Neural crest cell (in vitro differentiated cells): Measurements from ENCODE around the gene CBLL2. TPM values are rescaled to one million over a fixed set of nuclear protein-coding genes. Genes with fewer than 3 reads are reported as not detected.

Experiments used
- DNase-seq: peaks from one replicate; pipeline ENCODE4 v3.0.0; 2021; ENCODE audit warnings: low read depth, mixed read lengths, low spot score
- H3K27ac Mint-ChIP-seq: one replicate; pipeline ENCODE4 v1.8.0; 2021; ENCODE audit warnings: mild to moderate bottlenecking, mixed read lengths; ENCODE audit not compliant: unreplicated experiment
- H3K27me3 Mint-ChIP-seq: 2 replicates; pipeline ENCODE4 v1.8.0; 2021; ENCODE audit warnings: low read depth, mild to moderate bottlenecking, mixed read lengths
- H3K36me3 Mint-ChIP-seq: 2 replicates; pipeline ENCODE4 v1.8.0; 2021; ENCODE audit warnings: low read depth, mild to moderate bottlenecking, mixed read lengths
- H3K4me1 Mint-ChIP-seq: 2 replicates; pipeline ENCODE4 v1.8.0; 2021; ENCODE audit warnings: mixed read lengths
- H3K4me3 Mint-ChIP-seq: one replicate; pipeline ENCODE4 v1.8.0; 2021; ENCODE audit warnings: mild to moderate bottlenecking, mixed read lengths
- H3K9me3 Mint-ChIP-seq: 2 replicates; pipeline ENCODE4 v1.8.0; 2021; ENCODE audit warnings: mixed read lengths
- CTCF ChIP-seq: fragments of 200-600 bp; sonication (generic); conservative IDR thresholded peaks from 2 replicates; pipeline ENCODE4 v1.5.0; 2021; ENCODE audit warnings: antibody characterized with exemption, mild to moderate bottlenecking
- total RNA-seq: library from RNA; stranded (reverse); gene quantifications from 2 replicates; pipeline ENCODE4 v1.2.1, GENCODE V29; 2021

CBLL2 gene
- total RNA-seq, 1 donor from 2014 or later, result not detected

- H3K27me3 Mint-ChIP-seq, result no peaks in the 10 kb centered on the region
- no peak for TF ChIP-seq CTCF
- H3K27ac Mint-ChIP-seq, result no peak overlapping the region
- no peaks in the 10 kb centered on the region for H3K4me1 Mint-ChIP-seq
- H3K36me3 Mint-ChIP-seq, result no peaks in the 10 kb centered on the region
- no peaks in the 10 kb centered on the region for H3K9me3 Mint-ChIP-seq
- no peak overlapping the region for H3K4me3 Mint-ChIP-seq
- no peak for DNase-seq
Measured at GRCh38 chrX:22248401-22248800, 24.3 kb upstream of the CBLL2 start.

DNA sequence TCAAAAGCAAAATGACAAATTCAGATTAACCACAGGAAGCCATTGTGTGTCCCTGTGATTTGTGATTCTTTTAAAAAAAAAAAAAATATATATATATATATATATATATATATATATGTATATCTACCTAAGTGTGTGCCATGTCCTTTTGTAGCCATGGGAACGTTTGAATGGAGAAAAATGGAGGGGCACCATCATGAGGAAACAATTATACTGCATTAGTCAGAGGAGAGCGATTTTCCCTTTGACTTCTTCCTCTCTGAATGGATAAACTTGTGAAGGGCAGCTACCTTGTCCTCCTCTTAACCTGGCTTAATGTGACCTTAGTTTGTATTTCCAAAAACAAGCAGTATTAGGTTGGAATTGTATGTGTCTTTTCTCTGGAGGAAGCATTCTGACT lies 23.3 kb upstream of the CBLL2 start:
- Mint-ChIP-seq H3K36me3 (no peaks in the 10 kb centered on the region), H3K4me3 (no peak overlapping the region), H3K9me3 (no peaks in the 10 kb centered on the region), H3K27ac (no peak overlapping the region), H3K27me3 (no peaks in the 10 kb centered on the region), H3K4me1 (no peaks in the 10 kb centered on the region)
- DNase-seq, result no peak
- TF ChIP-seq CTCF, result no peak

DNA sequence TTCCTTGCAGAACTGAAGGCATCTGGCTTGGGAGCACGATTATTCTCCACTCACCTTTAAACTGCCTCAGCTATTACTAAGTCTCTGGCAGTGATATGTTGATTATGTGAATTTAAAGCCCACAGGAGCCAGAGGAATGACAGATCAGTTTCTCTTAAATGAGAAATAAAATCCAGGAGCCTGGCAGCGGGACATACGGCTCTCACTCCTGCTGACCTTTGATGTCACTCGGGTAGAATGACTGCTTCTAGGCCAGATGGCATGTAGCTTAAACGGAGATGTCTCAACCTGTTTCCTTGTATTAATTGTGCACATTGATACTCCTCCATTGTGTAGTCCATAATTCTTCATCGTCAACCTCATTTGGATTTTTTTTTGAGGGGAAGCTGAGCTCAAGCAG lies 4.0 kb upstream of the CBLL2 start:
- Mint-ChIP-seq H3K27me3 (no peaks in the 10 kb centered on the region), H3K36me3 (peaks cover 3% of the 10 kb centered on the region), H3K4me1 (no peaks in the 10 kb centered on the region), H3K9me3 (peaks cover 11% of the 10 kb centered on the region), H3K27ac (no peak overlapping the region), H3K4me3 (no peak overlapping the region)
- no peak for TF ChIP-seq CTCF
- no peak for DNase-seq

GRCh38 chrX:22273714-22274317 lies 1.1 kb downstream of the CBLL2 start:
- no peak overlapping the region for H3K4me3 Mint-ChIP-seq
- no peak overlapping the region for H3K27ac Mint-ChIP-seq
- H3K9me3 Mint-ChIP-seq, result peaks cover 14% of the 10 kb centered on the region
- no peaks in the 10 kb centered on the region for H3K4me1 Mint-ChIP-seq
- H3K36me3 Mint-ChIP-seq, result peaks cover 3% of the 10 kb centered on the region
- no peak for DNase-seq
- TF ChIP-seq CTCF, result no peak
- H3K27me3 Mint-ChIP-seq, result peaks cover 3% of the 10 kb centered on the region

GRCh38 chrX:22276781-22277180 lies 4.1 kb downstream of the CBLL2 start:
- peaks cover 3% of the 10 kb centered on the region for H3K27me3 Mint-ChIP-seq
- no peak overlapping the region for H3K27ac Mint-ChIP-seq
- H3K36me3 Mint-ChIP-seq, result no peaks in the 10 kb centered on the region
- no peak overlapping the region for H3K4me3 Mint-ChIP-seq
- DNase-seq, result no peak
- peaks cover 12% of the 10 kb centered on the region for H3K9me3 Mint-ChIP-seq
- H3K4me1 Mint-ChIP-seq, result no peaks in the 10 kb centered on the region
- TF ChIP-seq CTCF, result no peak
